Progenitor cell of endocrine pancreas (in vitro differentiated cells): Measurements from ENCODE around the gene HIVEP3. TPM values are rescaled to one million over a fixed set of nuclear protein-coding genes. Genes with fewer than 3 reads are reported as not detected.

Experiments used
- DNase-seq: peaks from one replicate; pipeline ENCODE4 v3.0.0; 2021; ENCODE audit warnings: low spot score; ENCODE audit not compliant: unreplicated experiment
- H3K27ac Mint-ChIP-seq: 2 replicates; pipeline ENCODE4 v1.8.0; 2021; ENCODE audit warnings: mild to moderate bottlenecking, moderate library complexity, mixed read lengths
- H3K27me3 Mint-ChIP-seq: 2 replicates; pipeline ENCODE4 v1.8.0; 2021; ENCODE audit warnings: mixed read lengths
- H3K36me3 Mint-ChIP-seq: 2 replicates; pipeline ENCODE4 v1.8.0; 2022; ENCODE audit warnings: mixed read lengths; ENCODE audit not compliant: insufficient read depth
- H3K4me1 Mint-ChIP-seq: 2 replicates; pipeline ENCODE4 v1.8.0; 2021; ENCODE audit warnings: low read depth, mixed read lengths
- H3K4me3 Mint-ChIP-seq: 2 replicates; pipeline ENCODE4 v1.8.0; 2021; ENCODE audit warnings: low read depth, mild to moderate bottlenecking, moderate library complexity, mixed read lengths
- H3K9me3 Mint-ChIP-seq: 2 replicates; pipeline ENCODE4 v1.8.0; 2021; ENCODE audit warnings: low read depth, mixed read lengths
- CTCF ChIP-seq: fragments of 200-600 bp; sonication (generic); IDR thresholded peaks from one replicate; pipeline ENCODE4 v1.5.0; 2021; ENCODE audit warnings: antibody characterized with exemption, mild to moderate bottlenecking; ENCODE audit not compliant: unreplicated experiment
- total RNA-seq: library from RNA; stranded (reverse); gene quantifications from 2 replicates; pipeline ENCODE4 v1.2.1, GENCODE V29; 2021

HIVEP3 gene
- total RNA-seq, 1 donor from 2014 or later: 1.1 TPM

DNA sequence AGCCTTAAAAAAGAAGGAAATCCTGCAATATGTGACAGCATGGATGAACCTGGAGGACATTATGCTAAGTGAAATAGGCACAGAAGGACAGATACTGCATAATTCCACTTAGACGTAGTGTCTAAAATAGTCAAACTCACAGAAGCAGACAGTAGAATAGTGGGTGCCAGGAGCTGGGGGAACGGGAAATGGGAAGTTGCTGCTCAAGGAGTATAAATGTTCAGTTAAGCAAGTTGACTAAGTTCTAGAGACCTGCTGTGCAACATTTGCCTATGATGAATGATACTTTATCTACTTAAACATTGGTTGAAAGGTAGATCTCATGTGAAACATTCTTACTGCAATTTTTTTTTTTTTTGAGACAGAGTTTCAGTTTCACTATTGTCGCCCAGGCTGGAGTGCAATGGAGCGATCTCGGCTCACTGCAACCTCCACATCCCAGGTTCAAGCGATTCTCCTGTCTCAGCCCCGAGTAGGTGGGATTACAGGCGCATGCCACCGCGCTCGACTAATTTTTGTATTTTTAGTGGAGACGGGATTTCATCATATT, 197.8 kb downstream of the HIVEP3 start:
- no peak overlapping the region for H3K27ac Mint-ChIP-seq

DNA sequence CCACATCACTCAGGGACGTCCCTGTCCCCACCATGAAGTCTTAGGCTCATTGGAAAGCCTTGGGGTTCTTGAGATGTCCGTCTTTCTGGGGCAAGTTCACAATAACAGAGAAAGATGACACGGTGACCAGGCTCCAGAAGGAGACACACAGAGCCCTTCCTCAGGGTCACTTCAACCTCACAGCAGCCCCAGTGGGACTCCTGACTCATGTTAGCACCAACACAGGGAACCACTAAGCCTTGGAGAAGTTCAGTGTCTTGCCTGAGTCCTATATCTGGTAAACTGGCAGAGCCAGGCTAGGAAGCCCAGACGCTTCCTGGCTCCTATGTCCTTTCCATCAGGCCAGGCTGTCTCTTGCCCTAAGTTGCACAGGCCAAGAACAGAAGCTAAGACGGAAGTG, 199.1 kb downstream of the HIVEP3 start:
- H3K4me3 Mint-ChIP-seq: no peak overlapping the region
- H3K36me3 Mint-ChIP-seq: no peaks in the 10 kb centered on the region
- no peaks in the 10 kb centered on the region for H3K4me1 Mint-ChIP-seq
- no peak overlapping the region for H3K27ac Mint-ChIP-seq
- peaks cover 14% of the 10 kb centered on the region for H3K27me3 Mint-ChIP-seq
- no peaks in the 10 kb centered on the region for H3K9me3 Mint-ChIP-seq
- DNase-seq: no peak
- TF ChIP-seq CTCF: no peak

More for the DNA sequence above, 197.8 kb downstream of the HIVEP3 start:
- Mint-ChIP-seq H3K9me3 (no peaks in the 10 kb centered on the region), H3K4me3 (no peak overlapping the region), H3K27me3 (peaks cover 14% of the 10 kb centered on the region), H3K36me3 (no peaks in the 10 kb centered on the region), H3K4me1 (no peaks in the 10 kb centered on the region)
- no peak for DNase-seq
- no peak for TF ChIP-seq CTCF

GRCh38 chr1:41719128-41719527, 199.6 kb downstream of the HIVEP3 start:
- no peak for TF ChIP-seq CTCF
- H3K9me3 Mint-ChIP-seq: no peaks in the 10 kb centered on the region
- no peak overlapping the region for H3K27ac Mint-ChIP-seq

GRCh38 chr1:41718497-41718896, 200.2 kb downstream of the HIVEP3 start:
- H3K27me3 Mint-ChIP-seq: peaks cover 12% of the 10 kb centered on the region
- TF ChIP-seq CTCF: no peak
- no peaks in the 10 kb centered on the region for H3K9me3 Mint-ChIP-seq
- H3K27ac Mint-ChIP-seq: no peak overlapping the region
- DNase-seq: no peak
- H3K36me3 Mint-ChIP-seq: no peaks in the 10 kb centered on the region
- H3K4me1 Mint-ChIP-seq: peaks cover 3% of the 10 kb centered on the region
- H3K4me3 Mint-ChIP-seq: no peak overlapping the region

More at GRCh38 chr1:41719128-41719527, 199.6 kb downstream of the HIVEP3 start:
- no peaks in the 10 kb centered on the region for H3K36me3 Mint-ChIP-seq
- no peak overlapping the region for H3K4me3 Mint-ChIP-seq
- peaks cover under 1% of the 10 kb centered on the region for H3K4me1 Mint-ChIP-seq
- H3K27me3 Mint-ChIP-seq: peaks cover 14% of the 10 kb centered on the region
- DNase-seq: no peak

GRCh38 chr1:41716188-41717130, 202.3 kb downstream of the HIVEP3 start:
- Mint-ChIP-seq H3K27ac (no peak overlapping the region), H3K36me3 (no peaks in the 10 kb centered on the region), H3K27me3 (peaks cover 6% of the 10 kb centered on the region), H3K4me3 (no peak overlapping the region), H3K4me1 (peaks cover 5% of the 10 kb centered on the region), H3K9me3 (no peaks in the 10 kb centered on the region)
- DNase-seq: no peak
- TF ChIP-seq CTCF: no peak
